HepG2 (cell line): ENCODE measurements around the gene MLXIPL. TPM values are rescaled to one million over a fixed set of nuclear protein-coding genes. Genes with fewer than 3 reads are reported as not detected.

ENCODE experiments used
- ERF ChIP-seq: IDR thresholded peaks from 2 replicates; pipeline ENCODE4 v1.6.1; 2018; ENCODE audit warnings: missing biosample characterization, missing genetic modification reagents
- FOXA1 ChIP-seq, 2 experiments: fragments of 450-650 bp in 1 of 2; sonication (generic) in 1 of 2; formaldehyde crosslinking in 1 of 2; IDR thresholded peaks; 2 replicates each; pipeline versions ENCODE4 v1.4.0 to v1.6.1; 2016 to 2020; ENCODE audit warnings: missing genetic modification reagents in 1 of 2
- SAP130 ChIP-seq: IDR thresholded peaks from 2 replicates; pipeline ENCODE4 v1.6.1; 2016; ENCODE audit warnings: low read depth
- ZNF550 ChIP-seq: sonication (generic); formaldehyde crosslinking; IDR thresholded peaks from 2 replicates; pipeline ENCODE4 v1.4.0; 2020; ENCODE audit warnings: mild to moderate bottlenecking, missing genetic modification reagents, borderline replicate concordance
- polyA plus RNA-seq, 8 experiments: library from polyadenylated mRNA; depleted of rRNA in 3 of 8; stranded (reverse) in 7 of 8; unstranded in 1 of 8; fragments of >200 nt; fragmentation: Illumina TruSeq in 4 of 8; extraction: Trizol in 4 of 8; gene quantifications; 2 replicates each; pipeline versions ENCODE4 v1.2.1 to v1.2.3, GENCODE V29; 2011 to 2016; ENCODE audit warnings: low read depth in 4 of 8, missing spikeins in 1 of 8, mixed read lengths in 1 of 8; ENCODE audit not compliant: insufficient read depth in 1 of 8
- total RNA-seq, 5 experiments: library from RNA; depleted of rRNA; stranded (reverse); fragments of >200 nt; fragmentation: Illumina TruSeq; extraction: Trizol; gene quantifications; 2 replicates each; pipeline ENCODE4 v1.2.3, GENCODE V29; 2016; ENCODE audit warnings: low read depth in 1 of 5
- TF ChIP-seq, protein P1 (sequence below): sonication (generic); formaldehyde crosslinking; IDR thresholded peaks from 2 replicates; pipeline ENCODE4 v1.5.0; 2020; ENCODE audit warnings: mild to moderate bottlenecking, missing genetic modification reagents, borderline replicate concordance
- TF ChIP-seq, protein P2 (sequence below): sonication (generic); formaldehyde crosslinking; IDR thresholded peaks from 2 replicates; pipeline ENCODE4 v1.4.0; 2020; ENCODE audit warnings: missing genetic modification reagents

Gene MLXIPL
- total and polyA plus RNA-seq, 2 of the 13 experiments (the other 11 are each of a cell fraction or from before 2014, with no cell fraction given): 51.6 to 60.1 TPM

DNA sequence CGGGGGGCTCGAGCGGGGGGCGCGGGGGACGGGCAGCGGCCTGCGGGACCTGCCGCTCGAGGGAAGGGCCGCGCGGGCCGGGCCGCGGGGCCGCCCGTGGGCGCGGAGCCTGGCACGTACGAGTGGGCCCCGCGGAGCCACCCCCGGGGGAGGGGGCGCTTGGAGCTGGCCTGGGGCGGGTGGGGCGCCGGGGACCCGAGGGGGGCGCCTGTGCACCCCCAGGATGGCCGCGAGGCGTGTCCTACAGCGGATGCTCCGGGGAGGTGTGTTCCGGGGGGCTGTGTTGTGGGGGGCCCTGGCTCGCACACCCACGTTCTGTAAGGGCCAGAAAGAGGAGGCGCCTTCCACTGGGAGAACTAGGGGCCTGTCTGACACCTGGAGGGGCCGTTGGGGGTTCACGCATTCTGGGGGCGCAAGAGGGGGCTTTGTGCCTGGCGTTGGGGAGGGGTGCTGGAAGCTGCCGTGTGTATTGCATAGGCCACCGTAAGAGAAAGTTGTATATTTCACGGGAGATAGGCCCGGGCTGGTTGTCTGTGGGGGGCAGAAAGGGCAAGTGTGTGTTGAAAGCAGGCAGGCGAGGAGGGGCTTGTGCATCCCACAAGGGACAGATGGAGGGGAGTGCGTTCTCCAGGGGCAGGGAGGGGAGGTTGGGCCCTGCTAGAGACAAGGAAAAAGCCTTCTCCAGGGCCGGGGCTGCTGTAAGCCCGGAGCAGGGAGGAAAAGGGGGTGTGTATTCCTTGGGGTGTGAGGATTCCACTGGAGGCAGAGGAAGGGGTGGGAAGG lies 44.0 kb upstream of the MLXIPL start (continued):
- no peak for TF ChIP-seq ZNF550 (CRISPR knock-in tag)
- TF ChIP-seq, protein P1, sequence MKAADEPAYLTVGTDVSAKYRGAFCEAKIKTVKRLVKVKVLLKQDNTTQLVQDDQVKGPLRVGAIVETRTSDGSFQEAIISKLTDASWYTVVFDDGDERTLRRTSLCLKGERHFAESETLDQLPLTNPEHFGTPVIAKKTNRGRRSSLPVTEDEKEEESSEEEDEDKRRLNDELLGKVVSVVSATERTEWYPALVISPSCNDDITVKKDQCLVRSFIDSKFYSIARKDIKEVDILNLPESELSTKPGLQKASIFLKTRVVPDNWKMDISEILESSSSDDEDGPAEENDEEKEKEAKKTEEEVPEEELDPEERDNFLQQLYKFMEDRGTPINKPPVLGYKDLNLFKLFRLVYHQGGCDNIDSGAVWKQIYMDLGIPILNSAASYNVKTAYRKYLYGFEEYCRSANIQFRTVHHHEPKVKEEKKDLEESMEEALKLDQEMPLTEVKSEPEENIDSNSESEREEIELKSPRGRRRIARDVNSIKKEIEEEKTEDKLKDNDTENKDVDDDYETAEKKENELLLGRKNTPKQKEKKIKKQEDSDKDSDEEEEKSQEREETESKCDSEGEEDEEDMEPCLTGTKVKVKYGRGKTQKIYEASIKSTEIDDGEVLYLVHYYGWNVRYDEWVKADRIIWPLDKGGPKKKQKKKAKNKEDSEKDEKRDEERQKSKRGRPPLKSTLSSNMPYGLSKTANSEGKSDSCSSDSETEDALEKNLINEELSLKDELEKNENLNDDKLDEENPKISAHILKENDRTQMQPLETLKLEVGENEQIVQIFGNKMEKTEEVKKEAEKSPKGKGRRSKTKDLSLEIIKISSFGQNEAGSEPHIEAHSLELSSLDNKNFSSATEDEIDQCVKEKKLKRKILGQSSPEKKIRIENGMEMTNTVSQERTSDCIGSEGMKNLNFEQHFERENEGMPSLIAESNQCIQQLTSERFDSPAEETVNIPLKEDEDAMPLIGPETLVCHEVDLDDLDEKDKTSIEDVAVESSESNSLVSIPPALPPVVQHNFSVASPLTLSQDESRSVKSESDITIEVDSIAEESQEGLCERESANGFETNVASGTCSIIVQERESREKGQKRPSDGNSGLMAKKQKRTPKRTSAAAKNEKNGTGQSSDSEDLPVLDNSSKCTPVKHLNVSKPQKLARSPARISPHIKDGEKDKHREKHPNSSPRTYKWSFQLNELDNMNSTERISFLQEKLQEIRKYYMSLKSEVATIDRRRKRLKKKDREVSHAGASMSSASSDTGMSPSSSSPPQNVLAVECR (CRISPR knock-in tag): no peak
- TF ChIP-seq, protein P2, sequence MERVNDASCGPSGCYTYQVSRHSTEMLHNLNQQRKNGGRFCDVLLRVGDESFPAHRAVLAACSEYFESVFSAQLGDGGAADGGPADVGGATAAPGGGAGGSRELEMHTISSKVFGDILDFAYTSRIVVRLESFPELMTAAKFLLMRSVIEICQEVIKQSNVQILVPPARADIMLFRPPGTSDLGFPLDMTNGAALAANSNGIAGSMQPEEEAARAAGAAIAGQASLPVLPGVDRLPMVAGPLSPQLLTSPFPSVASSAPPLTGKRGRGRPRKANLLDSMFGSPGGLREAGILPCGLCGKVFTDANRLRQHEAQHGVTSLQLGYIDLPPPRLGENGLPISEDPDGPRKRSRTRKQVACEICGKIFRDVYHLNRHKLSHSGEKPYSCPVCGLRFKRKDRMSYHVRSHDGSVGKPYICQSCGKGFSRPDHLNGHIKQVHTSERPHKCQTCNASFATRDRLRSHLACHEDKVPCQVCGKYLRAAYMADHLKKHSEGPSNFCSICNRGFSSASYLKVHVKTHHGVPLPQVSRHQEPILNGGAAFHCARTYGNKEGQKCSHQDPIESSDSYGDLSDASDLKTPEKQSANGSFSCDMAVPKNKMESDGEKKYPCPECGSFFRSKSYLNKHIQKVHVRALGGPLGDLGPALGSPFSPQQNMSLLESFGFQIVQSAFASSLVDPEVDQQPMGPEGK: 0 out of 2 replicates have a peak, but pooled peaks have one; percentile 29
- TF ChIP-seq SAP130 (CRISPR knock-in tag): peak; percentile 22; the same call in 1 of the 2 replicates
- TF ChIP-seq FOXA1 (IDR thresholded peaks at IDR 0.05): no peak
- no peak for TF ChIP-seq FOXA1 (CRISPR knock-in tag; IDR thresholded peaks at IDR 0.05)
- no peak for TF ChIP-seq ERF (CRISPR knock-in tag)
- TF ChIP-seq, all 625 proteins: peak for 2
